HepG2 (cell line): ENCODE results near the gene CDC34. TPM values are rescaled to one million over a fixed set of nuclear protein-coding genes. Genes with fewer than 3 reads are reported as not detected.

Experiments
- CC2D1A ChIP-seq: sonication (generic); formaldehyde crosslinking; IDR thresholded peaks from 2 replicates; pipeline ENCODE4 v1.8.1; 2023; ENCODE audit warnings: mild to moderate bottlenecking, missing genetic modification reagents
- LCORL ChIP-seq, 2 experiments: fragments of 450-650 bp in 1 of 2; sonication (generic) in 1 of 2; formaldehyde crosslinking in 1 of 2; IDR thresholded peaks; 2 replicates each; pipeline versions ENCODE4 v1.5.0 to v1.6.1; 2017 to 2020; ENCODE audit warnings: antibody characterized with exemption in 1 of 2, missing genetic modification reagents in 1 of 2
- POLR2A ChIP-seq, 2 experiments: IDR thresholded peaks; 2 replicates each; pipeline ENCODE4 v1.6.1; 2011; ENCODE audit warnings: low read depth in 2 of 2, low read length in 2 of 2, mild to moderate bottlenecking in 1 of 2, moderate library complexity in 1 of 2; ENCODE audit not compliant: insufficient read depth in 1 of 2
- SRSF4 ChIP-seq: fragments of 200-400 bp; formaldehyde crosslinking; IDR thresholded peaks from one replicate; pipeline ENCODE4 v1.6.1; 2018; ENCODE audit warnings: mild to moderate bottlenecking, low read depth, low read length, moderate library complexity; ENCODE audit not compliant: poor library complexity, severe bottlenecking
- polyA plus RNA-seq, 8 experiments: library from polyadenylated mRNA; depleted of rRNA in 3 of 8; stranded (reverse) in 7 of 8; unstranded in 1 of 8; fragments of >200 nt; fragmentation: Illumina TruSeq in 4 of 8; extraction: Trizol in 4 of 8; gene quantifications; 2 replicates each; pipeline versions ENCODE4 v1.2.1 to v1.2.3, GENCODE V29; 2011 to 2016; ENCODE audit warnings: low read depth in 4 of 8, missing spikeins in 1 of 8, mixed read lengths in 1 of 8; ENCODE audit not compliant: insufficient read depth in 1 of 8
- total RNA-seq, 5 experiments: library from RNA; depleted of rRNA; stranded (reverse); fragments of >200 nt; fragmentation: Illumina TruSeq; extraction: Trizol; gene quantifications; 2 replicates each; pipeline ENCODE4 v1.2.3, GENCODE V29; 2016; ENCODE audit warnings: low read depth in 1 of 5
- TF ChIP-seq, protein P1 (sequence below): sonication (generic); formaldehyde crosslinking; IDR thresholded peaks from 2 replicates; pipeline ENCODE4 v1.5.1; 2020; ENCODE audit warnings: mild to moderate bottlenecking, missing genetic modification reagents, moderate library complexity
- TF ChIP-seq, protein P2 (sequence below): sonication (generic); formaldehyde crosslinking; IDR thresholded peaks from 2 replicates; pipeline ENCODE4 v1.5.1; 2020; ENCODE audit warnings: missing genetic modification reagents, mild to moderate bottlenecking, borderline replicate concordance
- TF ChIP-seq, protein P3 (sequence below): sonication (generic); IDR thresholded peaks from 2 replicates; pipeline ENCODE4 v1.6.1; 2016; ENCODE audit warnings: low read depth, borderline replicate concordance

The CDC34 gene
- total and polyA plus RNA-seq, 2 of the 13 experiments (the other 11 are each of a cell fraction or from before 2014, with no cell fraction given): 138 to 150 TPM

DNA sequence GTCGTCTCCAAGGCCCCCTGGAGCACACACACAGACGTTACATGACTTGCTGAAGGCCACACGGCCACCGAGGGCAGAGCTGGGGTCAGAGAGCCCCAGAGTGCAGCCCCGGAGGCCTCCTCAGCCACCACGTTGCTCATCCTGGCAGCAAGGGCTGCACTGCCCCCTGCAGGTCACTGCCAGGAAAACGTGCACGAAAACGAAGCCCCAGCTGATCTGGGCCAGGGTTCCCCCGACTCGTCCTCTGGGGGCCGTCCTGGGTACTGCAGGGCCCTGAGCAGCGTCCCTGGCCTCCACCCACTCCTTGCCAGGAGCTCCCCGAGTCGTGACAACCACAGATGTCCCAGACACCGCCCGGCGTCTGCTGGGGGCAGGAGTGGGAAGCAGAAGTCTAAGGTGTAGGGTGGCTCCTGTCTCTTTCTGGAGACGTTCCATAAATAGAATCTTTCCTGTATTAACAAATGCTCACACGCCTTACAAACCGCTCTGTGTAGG lies 20.9 kb upstream of the CDC34 start (continued):
- TF ChIP-seq SRSF4: no peak
- TF ChIP-seq, protein P1, sequence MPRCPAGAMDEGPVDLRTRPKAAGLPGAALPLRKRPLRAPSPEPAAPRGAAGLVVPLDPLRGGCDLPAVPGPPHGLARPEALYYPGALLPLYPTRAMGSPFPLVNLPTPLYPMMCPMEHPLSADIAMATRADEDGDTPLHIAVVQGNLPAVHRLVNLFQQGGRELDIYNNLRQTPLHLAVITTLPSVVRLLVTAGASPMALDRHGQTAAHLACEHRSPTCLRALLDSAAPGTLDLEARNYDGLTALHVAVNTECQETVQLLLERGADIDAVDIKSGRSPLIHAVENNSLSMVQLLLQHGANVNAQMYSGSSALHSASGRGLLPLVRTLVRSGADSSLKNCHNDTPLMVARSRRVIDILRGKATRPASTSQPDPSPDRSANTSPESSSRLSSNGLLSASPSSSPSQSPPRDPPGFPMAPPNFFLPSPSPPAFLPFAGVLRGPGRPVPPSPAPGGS (CRISPR knock-in tag): 0 out of 2 replicates have a peak, but pooled peaks have one; percentile 44
- TF ChIP-seq LCORL (IDR thresholded peaks at IDR 0.05): no peak
- TF ChIP-seq LCORL (CRISPR knock-in tag; IDR thresholded peaks at IDR 0.05): peak; percentile 82; the same call in 1 of the 2 replicates
- TF ChIP-seq POLR2A (IDR thresholded peaks at IDR 0.05; ENCODE audit: insufficient read depth in 1 of 2, low read depth in 2 of 2, low read length in 2 of 2): no peak
- TF ChIP-seq CC2D1A: no peak
- TF ChIP-seq, protein P2, sequence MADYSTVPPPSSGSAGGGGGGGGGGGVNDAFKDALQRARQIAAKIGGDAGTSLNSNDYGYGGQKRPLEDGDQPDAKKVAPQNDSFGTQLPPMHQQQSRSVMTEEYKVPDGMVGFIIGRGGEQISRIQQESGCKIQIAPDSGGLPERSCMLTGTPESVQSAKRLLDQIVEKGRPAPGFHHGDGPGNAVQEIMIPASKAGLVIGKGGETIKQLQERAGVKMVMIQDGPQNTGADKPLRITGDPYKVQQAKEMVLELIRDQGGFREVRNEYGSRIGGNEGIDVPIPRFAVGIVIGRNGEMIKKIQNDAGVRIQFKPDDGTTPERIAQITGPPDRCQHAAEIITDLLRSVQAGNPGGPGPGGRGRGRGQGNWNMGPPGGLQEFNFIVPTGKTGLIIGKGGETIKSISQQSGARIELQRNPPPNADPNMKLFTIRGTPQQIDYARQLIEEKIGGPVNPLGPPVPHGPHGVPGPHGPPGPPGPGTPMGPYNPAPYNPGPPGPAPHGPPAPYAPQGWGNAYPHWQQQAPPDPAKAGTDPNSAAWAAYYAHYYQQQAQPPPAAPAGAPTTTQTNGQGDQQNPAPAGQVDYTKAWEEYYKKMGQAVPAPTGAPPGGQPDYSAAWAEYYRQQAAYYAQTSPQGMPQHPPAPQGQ: no peak; the same call in 1 of the 2 replicates
- TF ChIP-seq, protein P3, sequence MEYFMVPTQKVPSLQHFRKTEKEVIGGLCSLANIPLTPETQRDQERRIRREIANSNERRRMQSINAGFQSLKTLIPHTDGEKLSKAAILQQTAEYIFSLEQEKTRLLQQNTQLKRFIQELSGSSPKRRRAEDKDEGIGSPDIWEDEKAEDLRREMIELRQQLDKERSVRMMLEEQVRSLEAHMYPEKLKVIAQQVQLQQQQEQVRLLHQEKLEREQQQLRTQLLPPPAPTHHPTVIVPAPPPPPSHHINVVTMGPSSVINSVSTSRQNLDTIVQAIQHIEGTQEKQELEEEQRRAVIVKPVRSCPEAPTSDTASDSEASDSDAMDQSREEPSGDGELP: peak; percentile 99
- TF ChIP-seq, all 625 proteins: peak for 172
